ENCODE data around the gene MYO5A.

The MYO5A gene

DNA sequence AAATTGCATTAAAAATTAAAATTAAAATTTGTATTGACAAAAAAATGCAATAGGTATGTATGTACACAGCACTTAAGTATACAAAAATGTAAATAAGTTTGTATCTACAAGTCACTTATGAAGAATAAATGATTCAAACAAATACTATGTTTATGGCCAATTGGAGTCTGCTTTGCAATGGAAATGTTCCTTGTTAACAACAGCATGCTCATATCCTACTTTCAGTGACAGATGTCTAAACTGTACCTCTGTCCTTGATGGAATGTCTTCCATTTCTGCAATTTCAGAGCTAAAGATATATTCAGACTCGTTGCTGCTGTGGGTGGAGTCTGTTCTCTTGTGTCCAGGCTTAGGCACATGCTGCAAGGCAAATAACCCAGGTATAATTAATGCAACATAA, 169.0 kb downstream of the MYO5A start:
- DNase-seq = no peak

DNA sequence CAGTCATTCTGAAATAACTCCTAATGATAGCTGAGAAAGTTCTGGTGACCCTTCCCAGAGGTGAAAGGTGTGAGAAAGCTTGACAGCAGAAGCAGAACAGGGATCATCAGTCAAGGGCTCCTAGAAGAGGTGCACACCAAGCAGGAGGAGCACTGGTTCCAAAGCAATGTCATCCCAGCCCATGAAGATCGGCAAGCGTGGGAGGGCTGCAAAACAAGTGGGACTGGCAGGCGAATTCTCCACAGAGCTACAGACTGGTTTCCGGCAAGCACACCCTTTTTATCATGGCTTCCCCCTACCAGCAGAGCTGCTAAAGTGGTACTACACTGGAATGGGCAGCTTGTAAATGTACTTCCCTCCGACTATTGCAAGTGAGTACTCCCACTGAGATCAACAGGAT, 170.7 kb downstream of the MYO5A start:
- no peak for DNase-seq

DNA sequence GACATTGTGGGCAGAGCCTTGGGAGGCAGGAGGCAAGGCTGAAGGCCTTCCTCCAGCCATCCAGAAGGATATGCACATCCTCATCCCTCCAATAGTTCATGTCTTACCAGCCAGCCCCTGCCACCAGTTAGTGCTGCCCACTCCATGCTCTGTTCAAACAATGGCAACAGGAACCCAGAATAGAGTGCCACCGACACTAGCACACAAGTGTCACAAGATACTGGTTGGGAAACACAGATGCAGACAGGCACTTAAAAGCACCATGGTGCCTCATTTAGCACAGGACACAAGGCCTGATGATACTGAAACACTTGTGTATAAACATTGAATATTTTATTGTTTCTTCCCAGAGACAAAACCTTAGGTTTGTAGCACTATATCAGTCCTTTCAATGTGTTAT, 176.6 kb downstream of the MYO5A start:
- no peak for DNase-seq

DNA sequence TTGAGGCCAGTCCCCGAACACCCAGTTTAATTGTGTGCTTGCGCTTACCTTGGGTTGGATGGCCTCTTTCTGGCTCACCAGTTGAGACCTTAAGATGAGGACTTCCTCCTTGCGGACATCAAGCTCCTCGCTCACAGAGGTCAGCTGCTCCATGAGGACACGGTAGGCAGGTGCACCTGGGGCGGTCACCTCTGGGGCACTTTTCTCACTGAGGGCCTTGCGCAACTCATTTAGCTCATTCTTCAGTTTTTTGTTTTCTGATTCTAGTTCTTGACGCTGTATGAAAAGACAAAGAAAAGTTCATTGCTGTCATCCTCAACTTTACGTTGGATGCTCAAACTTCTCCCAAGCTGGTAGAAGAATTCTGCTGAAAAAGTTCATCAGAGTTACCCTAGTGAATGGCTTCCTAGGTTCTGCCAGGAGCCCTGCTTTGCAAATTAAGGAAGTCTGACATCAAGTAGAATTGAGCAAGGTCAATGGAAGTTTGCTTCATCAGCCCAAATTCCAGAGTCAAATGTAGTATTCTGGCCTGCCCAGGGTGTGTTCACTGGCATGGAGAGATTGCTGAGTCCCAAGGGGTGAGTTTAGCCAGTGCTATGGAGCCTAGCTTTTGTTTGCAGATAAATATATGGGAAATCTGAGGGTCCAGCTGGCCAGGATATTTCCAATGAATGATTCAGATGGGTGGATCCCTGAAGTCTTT, 177.3 kb downstream of the MYO5A start:
- no peak for DNase-seq

DNA sequence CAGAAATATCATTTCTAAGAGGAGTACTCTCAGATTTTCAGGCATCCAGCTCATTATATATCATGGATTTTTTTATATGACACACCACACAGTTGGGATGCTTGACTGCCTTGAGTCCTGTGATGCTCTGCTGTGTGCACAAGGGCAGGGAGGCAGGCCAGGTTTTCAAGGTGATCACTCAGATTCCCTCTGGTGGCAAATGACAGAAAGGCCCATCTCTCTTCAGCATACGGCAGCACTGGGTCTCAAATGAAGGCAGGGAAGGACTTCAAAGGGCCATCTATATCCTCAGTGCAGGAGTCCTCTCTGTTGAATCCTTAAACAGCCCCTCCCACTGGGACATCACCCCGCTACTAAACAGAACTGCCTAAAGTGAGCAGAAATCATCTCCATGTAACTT, 178.3 kb downstream of the MYO5A start:
- DNase-seq = no peak

DNA sequence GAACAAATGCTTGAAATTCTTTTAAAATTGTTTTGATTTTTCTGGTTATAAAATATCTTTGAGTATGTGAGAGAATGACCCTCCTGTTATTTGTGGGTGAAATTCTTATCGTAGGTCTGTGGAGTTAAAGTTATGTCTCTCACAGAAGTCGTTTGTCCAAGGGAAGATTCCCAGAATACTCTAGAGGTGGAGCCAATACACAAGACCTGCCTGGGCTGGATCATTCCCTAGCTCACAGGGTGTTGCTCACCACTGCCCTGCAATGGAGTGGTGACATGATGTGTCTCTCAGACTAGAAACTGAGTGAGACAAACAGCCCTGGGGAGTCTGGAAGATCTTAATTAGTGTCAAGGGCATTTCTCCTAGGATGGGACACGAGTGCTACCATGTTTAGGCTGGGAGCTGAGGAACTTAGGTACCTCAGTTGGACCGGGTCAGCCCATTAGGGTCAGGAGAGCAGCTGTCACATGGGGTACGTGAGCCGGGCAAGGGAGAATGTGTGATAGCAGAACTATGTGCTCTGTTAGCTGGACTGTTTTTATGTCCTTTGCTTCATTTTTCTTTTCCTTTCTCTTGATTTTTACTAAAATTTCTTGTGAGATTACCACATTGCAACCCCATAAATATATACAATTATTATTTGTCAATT, 179.5 kb downstream of the MYO5A start:
- DNase-seq = no peak

DNA sequence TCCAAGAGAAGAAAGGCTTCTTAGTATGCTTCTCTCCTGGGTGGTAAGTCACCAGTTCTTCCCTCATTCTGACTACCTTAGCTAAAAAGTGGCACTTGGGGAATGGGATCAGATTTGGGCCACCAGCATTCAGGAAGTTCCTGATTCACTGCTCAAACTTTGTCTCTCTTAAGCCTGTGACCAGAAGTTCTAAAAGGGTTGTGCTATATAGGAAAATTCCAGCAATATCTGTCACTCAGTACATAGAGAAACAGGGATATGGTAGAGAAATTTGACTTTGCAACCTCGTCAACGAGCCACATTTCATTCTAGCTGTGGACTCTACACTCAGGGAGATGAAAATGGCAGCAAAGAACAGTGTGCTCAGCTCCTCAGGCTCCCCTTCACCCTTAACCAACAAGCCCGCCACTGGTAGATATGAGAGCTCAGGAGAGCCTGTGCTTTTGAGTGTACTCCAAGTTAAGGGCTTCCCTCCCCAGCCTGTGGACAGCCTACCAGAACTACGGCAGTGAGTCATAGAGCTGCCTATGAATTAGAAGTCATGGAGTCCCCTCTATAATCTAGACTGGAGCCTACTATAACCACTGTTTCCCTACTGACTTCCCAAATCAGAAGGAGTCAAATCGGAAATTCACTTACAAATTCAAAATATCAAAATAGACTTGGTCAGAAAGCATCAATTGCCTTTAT, 180.5 kb downstream of the MYO5A start:
- no peak for DNase-seq

DNA sequence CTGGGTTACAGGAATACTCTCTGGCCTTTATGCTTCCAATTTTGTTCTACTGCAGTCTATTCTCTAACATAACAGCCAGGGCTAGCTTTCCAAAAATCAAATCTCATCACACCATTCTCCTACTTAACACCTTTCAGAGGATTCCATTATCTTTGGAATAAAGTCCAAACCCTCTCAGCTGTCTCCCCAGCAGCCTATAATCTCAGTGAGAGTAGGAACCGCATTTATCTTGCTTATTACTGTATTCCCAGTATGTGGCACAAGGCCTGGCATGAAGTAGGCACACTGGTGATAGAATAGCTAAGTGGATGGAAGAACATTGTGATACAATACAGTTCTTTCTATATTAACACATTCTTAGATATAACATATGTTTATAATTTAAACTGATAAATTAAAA, 184.1 kb downstream of the MYO5A start:
- no peak for DNase-seq

DNA sequence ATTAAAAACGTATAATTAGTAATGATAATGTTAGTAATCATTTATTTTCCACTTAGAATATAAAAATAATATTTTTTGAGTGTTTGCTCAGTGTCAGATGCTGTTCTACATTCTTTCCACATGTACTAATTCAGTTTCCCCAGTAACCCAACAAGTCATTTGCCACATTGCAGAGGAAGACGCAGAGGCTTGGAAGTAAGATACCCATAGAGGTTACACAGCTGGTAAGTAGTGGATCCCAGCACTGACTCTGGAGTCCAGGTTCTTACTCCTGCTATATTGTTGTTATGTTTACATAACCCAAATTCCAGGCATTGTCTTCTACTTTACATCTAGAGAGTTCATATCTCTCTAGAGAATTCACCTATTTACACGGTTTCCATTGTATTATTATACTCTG, 184.8 kb downstream of the MYO5A start:
- no peak for DNase-seq

DNA sequence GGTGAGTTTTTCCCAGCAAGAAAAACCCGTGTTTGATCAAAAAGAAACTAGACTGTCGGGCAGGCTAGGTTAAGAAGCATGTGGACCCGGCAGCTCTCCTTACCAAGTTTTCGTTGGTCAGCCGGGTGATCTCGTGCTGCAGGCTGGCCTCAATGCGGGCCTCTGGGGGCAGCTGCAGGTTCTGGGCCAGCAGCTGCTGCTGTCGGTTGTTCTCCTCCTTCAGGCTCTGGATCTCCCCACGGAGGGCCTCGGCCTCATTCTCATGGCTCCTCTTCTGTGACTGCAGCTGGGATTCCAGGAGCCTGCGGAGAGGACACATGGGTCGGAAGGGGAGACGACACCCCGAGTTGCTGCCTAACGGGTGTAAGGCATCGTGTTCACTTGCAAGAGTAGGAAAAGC, 188.6 kb downstream of the MYO5A start:
- no peak for DNase-seq

DNA sequence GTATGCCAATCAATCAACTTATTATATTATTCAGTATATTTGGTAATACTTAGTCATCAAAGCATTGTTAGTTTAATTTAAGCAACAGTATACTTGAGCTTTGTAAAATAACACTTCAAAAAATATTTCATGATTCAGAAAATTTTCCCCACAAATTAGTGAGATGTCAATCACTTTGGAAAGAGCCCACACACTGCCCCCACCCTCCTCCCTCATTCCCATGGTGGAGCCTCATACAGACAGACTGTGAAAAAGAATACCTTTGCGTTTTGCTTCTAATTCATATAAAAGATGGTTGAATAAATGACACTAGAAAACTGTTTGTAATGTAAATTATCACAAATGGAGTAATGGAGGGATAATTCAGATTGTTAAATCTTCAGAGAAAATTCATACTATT, 189.8 kb downstream of the MYO5A start:
- no peak for DNase-seq

DNA sequence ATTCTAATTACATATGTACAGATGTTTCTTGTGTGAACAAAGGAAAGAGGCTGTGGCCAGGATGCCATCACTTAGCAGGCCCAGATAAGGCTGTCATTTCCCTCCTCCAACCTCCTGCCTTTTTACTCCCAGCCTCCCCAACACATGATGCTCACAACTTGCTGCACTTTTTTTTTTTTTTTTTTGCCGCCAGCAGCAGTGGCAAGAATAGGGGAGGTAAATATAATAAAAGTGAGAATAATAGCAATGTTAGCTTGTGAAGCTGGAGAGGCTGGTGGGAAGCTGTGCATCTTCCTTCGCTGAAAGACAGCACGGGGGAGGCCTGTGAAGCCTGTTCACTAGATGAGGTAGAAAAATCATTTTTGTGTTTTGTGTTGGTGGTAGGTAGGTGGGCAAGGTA, 190.6 kb downstream of the MYO5A start:
- no peak for DNase-seq

DNA sequence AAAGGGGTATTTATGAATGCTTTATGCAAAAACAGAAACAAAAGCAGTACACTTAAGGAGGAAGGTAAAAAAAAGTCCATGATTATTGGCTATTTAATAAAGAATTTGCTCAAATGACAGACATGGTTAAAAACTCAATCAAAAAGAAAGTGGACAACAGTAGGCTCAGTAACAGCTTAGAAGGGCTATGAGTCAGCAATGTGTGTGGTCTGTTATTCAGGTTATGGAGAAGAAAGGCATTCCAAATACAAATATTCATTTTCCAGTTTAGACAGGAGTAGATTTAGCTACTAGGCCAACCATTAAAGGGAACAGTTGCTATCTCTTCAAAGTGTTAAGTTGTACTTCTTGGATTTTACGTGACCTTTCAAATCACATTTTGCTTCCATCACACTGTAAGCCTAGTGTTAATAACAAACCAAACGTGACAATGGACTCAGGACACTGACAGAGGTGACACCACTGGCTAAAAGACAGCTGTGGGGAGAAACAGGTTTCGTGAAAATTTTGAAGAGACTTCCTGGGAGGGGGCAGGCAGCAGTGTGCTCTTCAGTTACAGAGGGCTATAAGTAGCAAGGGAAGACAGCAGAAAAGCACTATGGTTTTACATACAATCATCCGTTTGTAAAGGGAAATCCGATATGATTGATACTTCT, 191.4 kb downstream of the MYO5A start:
- no peak for DNase-seq

DNA sequence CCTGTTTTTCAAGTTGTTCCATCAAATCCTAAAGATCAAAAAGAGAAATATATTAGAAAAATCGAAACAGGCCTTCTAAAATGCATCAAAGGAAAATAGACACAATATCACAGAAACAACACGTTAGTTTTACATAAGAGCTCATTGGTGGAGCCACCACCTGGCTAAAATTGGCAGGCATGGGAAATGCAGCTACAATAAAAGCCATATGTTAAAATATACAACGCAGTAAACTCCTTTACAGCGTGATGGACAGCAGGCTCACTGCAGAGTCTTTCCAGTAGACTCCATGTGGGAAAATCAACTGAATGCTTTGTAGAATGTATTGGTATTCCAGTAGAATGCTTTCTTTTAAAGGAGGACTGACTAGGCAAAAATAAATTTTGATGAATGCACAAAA, 192.2 kb downstream of the MYO5A start:
- peak; percentile 38 for DNase-seq

DNA sequence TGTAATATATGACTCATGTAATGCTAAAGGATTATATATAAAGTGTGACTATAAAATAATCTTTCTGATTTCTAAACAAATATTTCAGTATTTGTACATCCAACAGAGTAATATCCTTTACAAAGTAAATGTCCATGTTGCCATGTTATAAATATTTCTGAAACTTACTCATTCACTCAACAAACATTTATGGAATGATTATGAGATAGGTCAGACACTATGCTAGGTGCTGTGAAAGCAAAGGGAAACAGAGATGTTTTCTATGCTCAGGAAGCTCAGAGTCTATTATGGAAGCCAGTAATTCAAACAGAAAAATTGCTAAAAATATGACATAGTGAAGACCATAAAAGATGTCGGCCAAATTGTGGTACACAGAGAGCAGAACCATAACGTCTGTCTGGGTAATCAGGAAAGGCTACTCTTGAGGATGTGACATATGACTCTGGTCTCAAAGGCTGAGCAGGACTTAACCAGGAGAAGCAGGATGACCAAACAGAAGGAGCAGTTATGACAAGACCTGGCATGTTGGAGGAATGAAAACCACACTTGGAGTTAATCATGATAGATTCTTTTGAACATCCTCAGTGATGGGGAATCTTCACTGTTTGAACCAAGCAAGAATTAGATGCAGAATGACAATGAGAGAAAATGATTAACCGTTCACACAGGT, 194.1 kb downstream of the MYO5A start:
- DNase-seq = no peak

DNA sequence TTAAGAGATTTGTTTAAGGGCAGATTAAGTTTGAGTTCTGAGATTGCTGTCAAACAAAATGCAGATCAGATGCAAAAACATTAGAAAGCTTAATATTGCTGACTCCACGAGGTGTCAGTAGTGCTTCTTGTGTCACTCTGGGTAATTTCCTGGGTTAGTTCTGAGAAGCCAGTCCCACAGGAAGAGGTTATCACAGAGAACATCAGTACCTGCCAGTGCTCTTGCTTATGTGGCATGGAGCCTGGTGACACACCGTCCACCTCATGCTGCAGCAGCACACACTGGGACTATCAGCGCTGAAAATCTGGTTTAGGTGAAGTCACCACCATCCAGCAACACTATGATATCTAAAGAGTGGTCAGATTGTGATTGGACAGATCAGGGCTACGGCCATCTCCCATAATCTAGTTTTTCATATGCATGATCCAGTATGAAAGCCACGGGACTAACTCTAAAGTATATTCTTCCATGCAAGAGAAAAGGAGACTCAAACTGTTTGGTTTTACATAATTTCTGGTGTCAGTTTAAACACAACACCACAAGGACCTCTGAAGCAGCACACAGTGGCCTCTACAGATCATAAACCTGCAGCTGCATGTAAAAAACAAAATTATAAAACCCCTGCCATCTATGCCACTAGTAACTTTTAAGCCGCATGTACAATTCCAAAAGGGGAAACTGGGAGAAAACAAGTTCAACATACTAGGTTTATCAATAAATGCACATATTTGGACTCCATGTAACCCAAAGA, 197.0 kb downstream of the MYO5A start:
- DNase-seq = peak; percentile 5

DNA sequence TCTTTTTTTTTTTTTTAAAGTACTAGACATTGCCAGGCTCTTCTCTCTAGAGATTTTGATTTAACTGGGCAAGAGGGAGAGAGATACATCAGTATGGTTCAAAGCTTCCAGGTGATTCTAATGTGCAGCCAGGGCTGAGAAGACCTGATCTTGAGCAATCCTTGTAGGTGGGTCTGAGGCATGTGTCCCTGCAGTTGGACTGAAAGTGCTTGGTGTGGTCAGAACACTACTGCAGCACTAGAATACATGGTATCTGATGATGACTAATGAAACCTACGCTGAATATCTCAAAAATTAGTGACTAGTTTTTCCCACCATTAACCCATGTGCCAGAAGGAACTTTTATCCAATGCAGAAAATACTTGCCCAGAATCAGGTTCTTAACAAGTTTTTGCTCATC, 198.7 kb downstream of the MYO5A start:
- no peak for DNase-seq

DNA sequence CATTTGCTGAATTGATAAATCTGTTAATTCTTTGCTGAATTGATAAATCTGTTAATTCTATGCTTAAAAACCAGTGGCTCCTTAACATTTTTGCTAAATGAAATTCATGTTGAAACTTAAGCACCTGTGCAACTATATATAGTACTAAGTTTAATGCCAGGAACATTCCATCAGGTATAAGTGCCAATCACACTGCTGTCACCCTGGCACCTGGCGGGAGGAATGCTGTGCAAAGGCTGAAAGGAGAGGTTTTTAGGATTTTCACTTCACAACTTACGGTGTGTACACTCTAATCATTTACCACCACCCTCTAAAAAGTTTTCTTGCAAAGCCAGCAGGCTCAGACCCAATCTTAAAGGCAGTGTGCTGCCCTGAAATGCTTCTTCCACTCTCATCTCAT, 199.5 kb downstream of the MYO5A start:
- DNase-seq = no peak

DNA sequence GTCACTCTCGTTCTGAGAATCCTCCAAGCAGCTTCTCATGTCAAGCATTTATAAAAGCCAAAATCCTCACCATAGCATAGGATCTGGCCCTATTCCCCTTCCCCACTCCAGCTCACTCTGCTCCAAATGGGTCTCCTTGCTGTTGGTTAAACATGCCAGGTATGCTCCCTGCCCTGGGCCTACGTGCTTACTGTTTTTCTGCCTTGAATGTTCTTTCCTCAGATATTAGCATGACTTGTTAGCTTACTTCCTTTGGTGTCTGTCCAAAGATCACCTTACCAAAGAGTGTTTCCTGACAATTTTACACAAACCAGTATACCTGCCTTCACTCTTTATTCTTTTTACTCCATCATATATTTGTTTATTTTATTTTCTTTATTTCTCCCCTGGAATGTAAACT, 200.0 kb downstream of the MYO5A start:
- no peak for DNase-seq

DNA sequence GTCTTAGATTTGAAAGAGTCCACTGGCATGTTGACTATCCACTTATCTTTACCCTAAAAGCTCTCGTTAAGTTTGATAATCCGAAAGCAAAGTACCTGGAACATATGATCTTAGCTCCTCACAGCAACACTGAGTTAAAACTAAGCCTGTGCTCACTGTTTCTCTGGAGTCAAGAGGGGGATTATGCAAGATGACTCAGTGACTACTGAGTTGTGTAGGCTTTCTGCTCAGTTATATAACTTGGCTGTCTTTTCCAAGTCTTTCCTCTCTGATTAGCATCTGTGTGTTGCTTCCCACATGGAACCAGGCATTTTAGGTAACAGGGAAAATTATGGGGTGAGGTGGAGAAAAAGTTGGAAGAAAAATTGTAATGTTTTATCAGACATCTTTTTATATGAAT, 201.9 kb downstream of the MYO5A start:
- no peak for DNase-seq

DNA sequence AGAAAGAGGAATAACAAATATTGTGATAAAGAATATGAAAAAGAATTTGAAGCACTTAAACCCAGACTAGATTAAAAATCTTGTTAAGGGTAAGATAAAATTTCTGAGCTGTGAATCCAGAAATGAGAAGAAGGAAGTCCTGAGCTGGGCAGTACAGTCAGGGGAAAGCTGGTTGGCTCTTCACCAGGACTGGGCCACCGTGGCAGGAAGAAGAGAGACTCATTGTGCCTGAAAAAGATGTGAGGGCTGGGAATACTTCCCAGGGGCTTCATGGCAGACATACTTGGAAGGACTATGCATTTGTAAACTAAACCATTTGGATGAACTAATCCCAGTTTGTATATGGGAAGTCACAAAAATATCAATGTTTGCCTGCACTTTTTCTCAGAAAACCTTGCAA, 204.6 kb downstream of the MYO5A start:
- no peak for DNase-seq

DNA sequence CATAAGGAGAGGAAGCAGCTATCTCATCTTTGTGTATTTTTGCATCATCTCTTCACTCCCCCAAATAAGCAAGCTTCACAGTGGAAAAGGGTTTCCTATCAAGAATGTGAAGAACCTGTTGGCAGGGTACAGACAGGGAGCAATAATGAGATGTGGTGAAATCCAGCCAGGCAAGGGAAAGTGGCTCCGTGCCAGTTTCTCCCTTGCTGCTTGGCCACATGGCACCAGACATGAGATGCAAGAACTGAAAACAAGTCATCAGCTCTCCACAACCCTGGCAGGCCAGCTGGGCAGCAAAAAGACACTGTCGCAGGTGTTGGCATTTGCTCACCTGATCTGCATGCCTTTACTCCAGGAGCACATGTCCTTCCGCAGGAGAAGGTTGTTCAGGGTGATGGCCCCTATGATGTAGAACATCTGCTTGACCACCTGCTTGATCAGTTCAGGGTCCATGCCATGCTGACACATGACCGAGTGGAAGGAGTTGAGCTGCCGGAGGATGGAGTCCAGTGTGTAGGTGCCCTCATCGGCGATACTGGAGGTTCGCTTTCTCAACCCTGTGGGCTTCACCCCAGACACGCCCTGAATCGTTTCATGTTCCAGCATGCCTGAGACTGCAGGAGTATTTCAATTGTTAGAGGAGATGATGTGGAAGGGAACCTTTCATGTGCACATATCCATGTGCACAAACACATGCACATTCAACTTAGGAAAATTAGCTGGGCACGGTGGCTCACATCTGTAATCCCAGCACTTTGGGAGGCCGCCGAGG, 209.8 kb downstream of the MYO5A start:
- DNase-seq = peak; percentile 70

Measured in NCI-H1694 (cell line).